ENCODE measurements around the gene TMEM190. TPM values are rescaled to one million over a fixed set of nuclear protein-coding genes. Genes with fewer than 3 reads are reported as not detected.

Gene TMEM190
- total and polyA plus RNA-seq, 9 of the 15 experiments (the other 6 are each of a cell fraction or from before 2014, with no cell fraction given), result not detected

DNA sequence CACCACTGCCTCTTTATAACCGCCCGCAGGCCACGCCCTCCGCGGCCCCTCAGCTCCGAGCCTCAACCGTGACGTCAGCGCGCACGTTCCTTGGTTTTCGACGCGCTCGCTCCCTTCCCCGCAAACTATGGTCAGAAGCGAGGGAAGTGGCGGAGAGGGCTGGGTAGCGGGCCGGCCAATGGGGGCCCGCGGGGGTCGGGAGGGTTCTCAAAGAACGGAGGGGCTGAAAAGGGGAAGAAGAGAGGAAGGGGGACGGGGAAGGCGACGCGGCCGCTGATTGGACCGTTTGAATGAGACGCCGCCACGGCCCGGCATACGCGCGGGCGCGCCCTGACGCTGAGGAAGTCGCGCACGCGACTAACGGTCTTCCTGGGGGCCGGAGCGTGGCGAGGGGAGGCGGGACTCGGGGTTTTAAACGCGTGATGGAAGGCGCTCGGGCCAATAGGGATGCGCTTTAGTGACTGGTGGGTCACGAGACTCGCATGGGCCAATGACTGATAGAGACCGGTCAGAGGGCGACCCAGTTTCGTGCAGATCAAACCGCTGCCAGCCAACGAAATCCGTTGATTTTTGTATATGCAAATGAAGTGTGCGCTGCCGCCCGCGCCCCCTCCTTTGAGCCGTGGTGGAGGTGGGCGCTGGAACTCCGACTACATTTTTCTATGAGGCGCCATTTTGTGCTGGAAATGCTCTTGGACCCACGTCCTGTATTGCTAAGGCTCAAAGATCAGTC, 31.3 kb downstream of the TMEM190 start (continued):
- TF ChIP-seq FOXM1 (IDR thresholded peaks at IDR 0.05; ENCODE audit: low read depth) (peak; percentile 100), FOXM1 (CRISPR knock-in tag; IDR thresholded peaks at IDR 0.05; ENCODE audit: low read depth) (peak; percentile 100), ZBTB2 (IDR thresholded peaks at IDR 0.05) (peak; percentile 98), JUN (IDR thresholded peaks at IDR 0.05; ENCODE audit: borderline replicate concordance, low read depth, low read length) (peak; percentile 36; the same call in 1 of the 2 replicates), JUN (CRISPR knock-in tag; IDR thresholded peaks at IDR 0.05; ENCODE audit: borderline replicate concordance) (peak; percentile 71; the same call in 1 of the 2 replicates), ZNF165 (CRISPR knock-in tag; IDR thresholded peaks at IDR 0.05; ENCODE audit: borderline replicate concordance) (no peak), MNT (conservative IDR thresholded peaks at IDR 0.05) (peak; percentile 97 to 98), TSC22D4 (tag; IDR thresholded peaks at IDR 0.05) (no peak), TFAM (CRISPR knock-in tag; conservative IDR thresholded peaks at IDR 0.05) (no peak), ZNF41 (CRISPR knock-in tag; conservative IDR thresholded peaks at IDR 0.05) (no peak), THRA (IDR thresholded peaks at IDR 0.05) (no peak), PHF21A (IDR thresholded peaks at IDR 0.05; ENCODE audit: borderline replicate concordance, low read depth) (no peak), TOE1 (IDR thresholded peaks at IDR 0.05; ENCODE audit: borderline replicate concordance) (peak; percentile 99), TOE1 (CRISPR knock-in tag; IDR thresholded peaks at IDR 0.05; ENCODE audit: borderline replicate concordance, low read depth) (no peak)
- TF ChIP-seq, protein P1, sequence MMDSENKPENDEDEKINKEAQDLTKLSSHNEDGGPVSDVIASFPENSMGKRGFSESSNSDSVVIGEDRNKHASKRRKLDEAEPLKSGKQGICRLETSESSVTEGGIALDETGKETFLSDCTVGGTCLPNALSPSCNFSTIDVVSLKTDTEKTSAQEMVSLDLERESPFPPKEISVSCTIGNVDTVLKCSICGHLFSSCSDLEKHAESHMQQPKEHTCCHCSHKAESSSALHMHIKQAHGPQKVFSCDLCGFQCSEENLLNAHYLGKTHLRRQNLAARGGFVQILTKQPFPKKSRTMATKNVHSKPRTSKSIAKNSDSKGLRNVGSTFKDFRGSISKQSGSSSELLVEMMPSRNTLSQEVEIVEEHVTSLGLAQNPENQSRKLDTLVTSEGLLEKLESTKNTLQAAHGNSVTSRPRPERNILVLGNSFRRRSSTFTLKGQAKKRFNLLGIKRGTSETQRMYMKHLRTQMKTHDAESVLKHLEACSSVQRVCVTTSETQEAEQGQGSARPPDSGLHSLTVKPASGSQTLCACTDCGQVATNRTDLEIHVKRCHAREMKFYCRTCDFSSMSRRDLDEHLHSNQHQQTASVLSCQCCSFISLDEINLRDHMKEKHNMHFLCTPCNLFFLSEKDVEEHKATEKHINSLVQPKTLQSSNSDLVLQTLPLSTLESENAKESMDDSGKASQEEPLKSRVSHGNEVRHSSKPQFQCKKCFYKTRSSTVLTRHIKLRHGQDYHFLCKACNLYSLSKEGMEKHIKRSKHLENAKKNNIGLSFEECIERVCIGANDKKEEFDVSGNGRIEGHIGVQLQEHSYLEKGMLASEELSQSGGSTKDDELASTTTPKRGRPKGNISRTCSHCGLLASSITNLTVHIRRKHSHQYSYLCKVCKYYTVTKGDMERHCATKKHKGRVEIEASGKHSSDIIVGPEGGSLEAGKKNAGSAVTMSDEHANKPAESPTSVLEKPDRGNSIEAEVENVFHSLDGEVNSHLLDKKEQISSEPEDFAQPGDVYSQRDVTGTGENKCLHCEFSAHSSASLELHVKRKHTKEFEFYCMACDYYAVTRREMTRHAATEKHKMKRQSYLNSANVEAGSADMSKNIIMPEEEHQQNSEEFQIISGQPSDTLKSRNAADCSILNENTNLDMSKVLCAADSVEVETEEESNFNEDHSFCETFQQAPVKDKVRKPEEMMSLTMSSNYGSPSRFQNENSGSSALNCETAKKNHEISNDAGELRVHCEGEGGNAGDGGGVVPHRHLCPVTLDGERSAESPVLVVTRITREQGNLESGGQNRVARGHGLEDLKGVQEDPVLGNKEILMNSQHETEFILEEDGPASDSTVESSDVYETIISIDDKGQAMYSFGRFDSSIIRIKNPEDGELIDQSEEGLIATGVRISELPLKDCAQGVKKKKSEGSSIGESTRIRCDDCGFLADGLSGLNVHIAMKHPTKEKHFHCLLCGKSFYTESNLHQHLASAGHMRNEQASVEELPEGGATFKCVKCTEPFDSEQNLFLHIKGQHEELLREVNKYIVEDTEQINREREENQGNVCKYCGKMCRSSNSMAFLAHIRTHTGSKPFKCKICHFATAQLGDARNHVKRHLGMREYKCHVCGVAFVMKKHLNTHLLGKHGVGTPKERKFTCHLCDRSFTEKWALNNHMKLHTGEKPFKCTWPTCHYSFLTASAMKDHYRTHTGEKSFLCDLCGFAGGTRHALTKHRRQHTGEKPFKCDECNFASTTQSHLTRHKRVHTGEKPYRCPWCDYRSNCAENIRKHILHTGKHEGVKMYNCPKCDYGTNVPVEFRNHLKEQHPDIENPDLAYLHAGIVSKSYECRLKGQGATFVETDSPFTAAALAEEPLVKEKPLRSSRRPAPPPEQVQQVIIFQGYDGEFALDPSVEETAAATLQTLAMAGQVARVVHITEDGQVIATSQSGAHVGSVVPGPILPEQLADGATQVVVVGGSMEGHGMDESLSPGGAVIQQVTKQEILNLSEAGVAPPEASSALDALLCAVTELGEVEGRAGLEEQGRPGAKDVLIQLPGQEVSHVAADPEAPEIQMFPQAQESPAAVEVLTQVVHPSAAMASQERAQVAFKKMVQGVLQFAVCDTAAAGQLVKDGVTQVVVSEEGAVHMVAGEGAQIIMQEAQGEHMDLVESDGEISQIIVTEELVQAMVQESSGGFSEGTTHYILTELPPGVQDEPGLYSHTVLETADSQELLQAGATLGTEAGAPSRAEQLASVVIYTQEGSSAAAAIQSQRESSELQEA (IDR thresholded peaks at IDR 0.05; ENCODE audit: low read depth), result no peak

Data from K562 (cell line).